ENCODE measurements around the gene MTCH2.

The MTCH2 gene

GRCh38 chr11:47631473-47631872 is 10.9 kb downstream of the MTCH2 start:
- ATAC-seq: no peak

GRCh38 chr11:47628026-47628425 is 14.3 kb downstream of the MTCH2 start:
- no peak for ATAC-seq

- ATAC-seq: no peak
These were observed 16.1 kb downstream of the MTCH2 start for GRCh38 chr11:47626234-47626633.

- no peak for ATAC-seq
These were observed 21.5 kb downstream of the MTCH2 start for GRCh38 chr11:47620836-47621378.

GRCh38 chr11:47617417-47617809 is 24.9 kb downstream of the MTCH2 start:
- no peak for ATAC-seq

GRCh38 chr11:47616726-47617416 is 25.5 kb downstream of the MTCH2 start:
- no peak for ATAC-seq

- no peak for ATAC-seq
These were observed 27.1 kb downstream of the MTCH2 start for GRCh38 chr11:47615249-47615648.

GRCh38 chr11:47611348-47611794 is 31.0 kb downstream of the MTCH2 start:
- no peak for ATAC-seq

- no peak for ATAC-seq
These were observed 32.7 kb downstream of the MTCH2 start for GRCh38 chr11:47609675-47610074.

- no peak for ATAC-seq
These were observed 35.0 kb downstream of the MTCH2 start for GRCh38 chr11:47607380-47607779.

GRCh38 chr11:47606731-47607130 is 35.6 kb downstream of the MTCH2 start:
- no peak for ATAC-seq

- no peak for ATAC-seq
These were observed 36.4 kb downstream of the MTCH2 start for GRCh38 chr11:47605921-47606320.

GRCh38 chr11:47603295-47603694 is 39.1 kb downstream of the MTCH2 start:
- ATAC-seq: no peak

- ATAC-seq: no peak
These were observed 42.5 kb downstream of the MTCH2 start for GRCh38 chr11:47599902-47600301.

GRCh38 chr11:47595967-47596366 is 46.4 kb downstream of the MTCH2 start:
- no peak for ATAC-seq

GRCh38 chr11:47595029-47595428 is 47.3 kb downstream of the MTCH2 start:
- no peak for ATAC-seq

- no peak for ATAC-seq
These were observed 48.2 kb downstream of the MTCH2 start, which contains the start of gene C1QTNF4 for GRCh38 chr11:47593934-47594855. Gene C1QTNF4 (minus strand): TSS chr11:47594411. CDS start chr11:47590810, 3,601 bp downstream.

GRCh38 chr11:47593492-47593933 is 48.8 kb downstream of the MTCH2 start:
- no peak for ATAC-seq

- ATAC-seq: no peak
These were observed 49.4 kb downstream of the MTCH2 start for GRCh38 chr11:47592970-47593369.

- ATAC-seq: no peak
These were observed 50.1 kb downstream of the MTCH2 start for GRCh38 chr11:47592251-47592650.

GRCh38 chr11:47591764-47592163 is 50.6 kb downstream of the MTCH2 start:
- ATAC-seq: no peak

- no peak for ATAC-seq
These were observed 52.1 kb downstream of the MTCH2 start for GRCh38 chr11:47589977-47590861.
